Fibroblast of villous mesenchyme (primary cell): ENCODE results near the gene POLDIP2. TPM values are rescaled to one million over a fixed set of nuclear protein-coding genes. Genes with fewer than 3 reads are reported as not detected.

Experiments used
- DNase-seq: peaks from one replicate; pipeline ENCODE4 v3.0.0-alpha.2; 2010; ENCODE audit warnings: low read depth
- H3K4me3 ChIP-seq: 2 replicates; pipeline ENCODE4 v1.5.1; 2011; ENCODE audit warnings: low read depth, mild to moderate bottlenecking, low read length
- CTCF ChIP-seq: IDR thresholded peaks from 2 replicates; pipeline ENCODE4 v1.5.1; 2012; ENCODE audit warnings: low read depth, mild to moderate bottlenecking, low read length; ENCODE audit not compliant: insufficient read depth
- total RNA-seq: library from RNA; depleted of rRNA; stranded (reverse); fragments of >200 nt; gene quantifications from 2 replicates; pipeline ENCODE4 v1.2.3, GENCODE V29; 2012

Gene POLDIP2
- total RNA-seq, 1 donor = 85.5 TPM

GRCh38 chr17:28324781-28325180 lies 32.5 kb downstream of the POLDIP2 start:
- no peak for TF ChIP-seq CTCF
- no peak overlapping the region for H3K4me3 ChIP-seq

DNA sequence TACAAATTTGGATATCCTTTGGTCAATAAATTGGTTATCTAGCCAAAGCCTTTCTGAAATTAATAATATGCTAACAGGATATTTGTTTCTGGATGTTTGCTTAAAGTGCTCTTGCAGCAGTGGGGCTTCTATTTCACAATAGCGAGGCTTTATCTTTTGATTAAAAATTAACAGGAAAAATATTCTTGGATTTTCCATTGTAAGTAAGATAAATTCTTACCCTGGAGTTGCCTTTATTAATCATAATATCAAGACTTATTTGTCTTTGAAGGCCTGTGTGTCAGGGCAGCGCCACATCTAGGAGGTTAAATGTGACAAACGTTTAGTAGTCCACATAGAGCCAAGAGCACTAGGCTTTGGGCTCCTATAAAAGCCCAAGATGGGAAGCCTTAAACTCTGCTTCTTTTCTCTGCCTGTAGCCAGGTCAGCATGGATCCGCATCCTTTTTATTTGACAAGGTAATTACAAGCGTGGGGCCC lies 33.0 kb downstream of the POLDIP2 start:
- TF ChIP-seq CTCF = no peak
- H3K4me3 ChIP-seq = no peak overlapping the region
- DNase-seq = no peak

More at GRCh38 chr17:28324781-28325180, 32.5 kb downstream of the POLDIP2 start:
- no peak for DNase-seq

- no peak for TF ChIP-seq CTCF
- peak overlapping the region; percentile 74 for H3K4me3 ChIP-seq
- peak; percentile 5 for DNase-seq
Measured at GRCh38 chr17:28320215-28321061, 36.9 kb downstream of the POLDIP2 start.

DNA sequence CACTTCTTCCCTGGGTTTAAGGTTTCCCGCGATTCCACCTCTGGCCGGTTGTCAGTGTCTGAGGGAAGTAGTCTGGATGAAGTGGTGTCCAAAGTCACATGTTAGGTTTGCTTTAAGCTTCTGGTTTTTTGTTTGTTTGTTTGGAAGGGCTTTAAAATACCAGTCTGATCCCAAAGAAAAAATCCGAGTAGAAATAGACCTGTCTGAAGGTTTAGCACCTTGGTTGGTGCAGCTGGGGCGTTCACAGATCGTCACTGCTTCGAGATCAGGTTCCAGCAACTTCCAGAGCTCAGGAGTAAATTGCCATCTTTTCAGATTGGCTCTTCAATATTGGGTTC lies 37.8 kb downstream of the POLDIP2 start:
- no peak for TF ChIP-seq CTCF
- peak overlapping the region; percentile 74 for H3K4me3 ChIP-seq
- no peak for DNase-seq

GRCh38 chr17:28318759-28319597 lies 38.3 kb downstream of the POLDIP2 start, which contains the start of gene TMEM97:
Gene TMEM97, plus strand, starts transcription at chr17:28319200. Its CDS starts 40 bp downstream, at chr17:28319240.
- TF ChIP-seq CTCF = peak; percentile 21
- peak; percentile 98 for DNase-seq
- H3K4me3 ChIP-seq = peak within 1 kb of the TSS; percentile 74

DNA sequence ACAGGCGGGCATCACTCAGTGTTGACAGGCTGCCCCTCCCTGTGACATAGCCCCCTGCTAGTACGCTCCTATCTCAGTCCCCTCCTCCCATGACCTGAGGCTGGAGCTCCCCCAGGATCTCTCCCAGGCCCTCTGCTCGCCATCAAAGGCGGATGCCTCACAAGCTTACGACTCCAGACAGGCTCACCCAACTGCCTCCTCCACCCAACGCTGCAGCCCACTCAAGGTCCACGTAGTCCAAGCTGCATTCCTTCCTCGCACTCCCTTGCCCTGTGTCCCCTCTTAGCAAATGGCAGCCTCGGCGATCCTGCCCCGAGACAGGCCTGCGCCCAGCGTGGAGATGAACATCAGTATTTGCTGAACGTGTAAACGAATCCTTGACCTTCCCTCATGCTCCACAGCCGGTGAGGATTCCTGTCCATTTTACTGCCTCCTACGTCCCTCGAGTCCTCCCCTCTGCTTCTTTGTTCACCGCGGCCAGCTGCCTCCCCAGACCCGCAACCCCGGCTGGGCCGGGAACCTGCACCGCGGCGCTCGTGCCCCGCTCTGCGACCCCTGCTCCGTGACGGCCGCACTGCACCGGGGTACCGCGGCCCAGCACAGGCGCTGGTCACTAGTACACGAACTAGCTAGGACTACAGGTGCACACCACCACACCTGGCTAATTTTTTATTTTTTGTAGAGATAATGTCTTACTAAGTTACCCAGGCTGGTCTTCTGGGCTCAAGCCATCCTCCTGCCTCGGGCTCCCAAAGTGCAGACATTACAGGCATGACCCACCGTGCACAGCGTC lies 39.2 kb downstream of the POLDIP2 start:
- peak overlapping the region; percentile 74 for H3K4me3 ChIP-seq
- no peak for TF ChIP-seq CTCF
- no peak for DNase-seq
